Measurements from ENCODE around the gene SH2D1A.
A peak's percentile ranks its signal among the peaks of the same experiment; 100 is the strongest.
"Not testable (repeated sequence)": the region's sequence is repeated elsewhere in the genome, so short reads cannot be mapped to it uniquely, and the experiment has no call there.

The SH2D1A gene

DNA sequence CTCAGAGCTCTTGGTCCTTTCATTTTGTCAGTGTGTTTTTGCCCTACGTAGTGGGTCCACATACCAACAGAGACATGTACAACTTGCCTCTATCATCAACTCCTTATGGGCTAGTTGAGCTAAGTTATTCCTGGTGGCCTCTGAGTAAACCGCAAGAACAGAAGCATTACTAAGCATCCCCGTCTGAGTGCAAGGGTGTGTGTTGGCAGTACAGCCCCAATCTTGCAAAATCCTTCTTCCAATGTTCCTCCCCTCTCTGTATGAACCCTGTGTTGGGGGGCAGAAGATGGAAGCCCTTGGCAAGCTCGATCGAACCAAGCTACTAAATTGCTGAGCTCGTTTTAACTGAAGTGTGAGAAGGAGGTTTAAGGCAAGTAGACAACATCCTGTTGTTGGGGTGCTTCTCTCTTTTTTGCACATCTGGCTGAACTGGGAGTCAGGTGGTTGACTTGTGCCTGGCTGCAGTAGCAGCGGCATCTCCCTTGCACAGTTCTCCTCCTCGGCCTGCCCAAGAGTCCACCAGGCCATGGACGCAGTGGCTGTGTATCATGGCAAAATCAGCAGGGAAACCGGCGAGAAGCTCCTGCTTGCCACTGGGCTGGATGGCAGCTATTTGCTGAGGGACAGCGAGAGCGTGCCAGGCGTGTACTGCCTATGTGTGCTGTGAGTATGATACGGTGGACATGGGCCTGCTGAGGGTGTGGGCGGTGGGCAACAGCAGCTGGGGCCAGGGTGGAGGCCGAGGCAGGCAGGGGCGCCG lies at the start of gene SH2D1A:
Gene SH2D1A (plus strand): TSS at position 447 of the 760 bp plus-strand sequence. CDS start 80 bp downstream, at position 527.
- DNase-seq (ENCODE audit: low read depth in 4 of 4, low spot score in 1 of 4) = peak in 1 of 4 experiments; percentile 6

DNA sequence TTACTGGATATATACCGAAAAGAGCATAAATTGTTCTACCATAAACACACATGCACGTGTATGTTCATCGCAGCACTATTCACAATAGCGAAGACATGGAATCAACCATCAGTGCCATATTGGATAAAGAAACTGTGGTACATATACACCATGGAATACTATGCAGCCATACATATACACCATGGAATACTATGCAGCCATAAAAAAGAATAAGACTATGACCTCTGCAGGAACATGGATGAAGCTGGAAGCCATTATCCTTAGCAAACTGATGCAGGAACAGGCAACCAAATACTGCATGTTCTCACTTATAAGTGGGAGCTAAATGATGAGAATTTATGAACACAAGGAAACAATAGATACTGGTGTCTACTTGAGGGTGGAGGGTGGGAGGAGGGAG lies 47.0 kb upstream of the SH2D1A start:
- DNase-seq (ENCODE audit: low read depth in 4 of 4, low spot score in 1 of 4) = not testable (repeated sequence)

DNA sequence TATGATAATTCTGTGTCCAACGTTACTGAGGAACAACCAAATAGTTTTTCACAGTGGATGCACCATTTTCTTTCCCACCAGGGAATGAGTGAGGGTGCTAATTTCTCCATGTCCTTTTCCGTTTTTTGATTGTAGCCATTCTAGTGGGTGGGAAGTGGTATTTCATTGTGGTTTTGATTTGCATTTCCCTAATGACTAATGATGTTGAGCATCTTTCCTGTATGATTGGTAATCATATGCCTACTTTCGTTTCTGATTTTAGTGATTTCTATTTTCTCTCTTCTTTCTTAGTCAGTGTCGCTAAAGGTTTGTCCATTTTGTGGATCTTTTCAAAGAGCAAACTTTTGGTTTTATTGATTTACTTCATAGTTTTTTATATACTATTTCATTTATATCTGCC lies 46.0 kb upstream of the SH2D1A start:
- no peak for DNase-seq (ENCODE audit: low read depth in 4 of 4, low spot score in 1 of 4)

- DNase-seq (ENCODE audit: low read depth in 4 of 4, low spot score in 1 of 4) = no peak
These were observed 39.0 kb upstream of the SH2D1A start for GRCh38 chrX:124307253-124307907.

DNA sequence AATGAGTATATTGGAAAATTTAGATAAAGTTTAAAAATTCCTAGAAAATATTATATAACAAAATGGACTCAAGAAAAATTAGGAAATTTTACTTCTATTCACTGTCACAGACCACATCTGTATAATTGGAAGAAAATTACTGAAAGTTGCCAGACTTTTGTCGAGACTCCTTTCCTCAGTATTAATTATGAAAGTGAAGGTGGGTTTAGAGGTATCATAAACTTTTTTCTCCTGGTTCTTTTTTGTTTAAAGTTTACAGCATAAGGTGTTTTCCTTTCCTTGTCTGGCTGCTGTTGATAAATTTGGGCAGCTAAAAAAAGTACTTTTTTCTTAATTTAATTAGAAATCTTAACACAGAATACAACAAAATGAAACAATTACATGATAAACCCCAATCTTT lies 20.6 kb upstream of the SH2D1A start:
- DNase-seq (ENCODE audit: low read depth in 4 of 4, low spot score in 1 of 4) = no peak

GRCh38 chrX:124328765-124329164 lies 17.6 kb upstream of the SH2D1A start:
- DNase-seq (ENCODE audit: low read depth in 4 of 4, low spot score in 1 of 4) = no peak

- no peak for DNase-seq (ENCODE audit: low read depth in 4 of 4, low spot score in 1 of 4)
These were observed 13.6 kb upstream of the SH2D1A start, which contains the start of gene TEX13D for GRCh38 chrX:124332481-124333424. TEX13D (plus strand) TSS chrX:124332660; CDS start chrX:124332918, 258 bp downstream.

GRCh38 chrX:124333862-124334261 lies 12.5 kb upstream of the SH2D1A start:
- no peak for DNase-seq (ENCODE audit: low read depth in 4 of 4, low spot score in 1 of 4)

DNA sequence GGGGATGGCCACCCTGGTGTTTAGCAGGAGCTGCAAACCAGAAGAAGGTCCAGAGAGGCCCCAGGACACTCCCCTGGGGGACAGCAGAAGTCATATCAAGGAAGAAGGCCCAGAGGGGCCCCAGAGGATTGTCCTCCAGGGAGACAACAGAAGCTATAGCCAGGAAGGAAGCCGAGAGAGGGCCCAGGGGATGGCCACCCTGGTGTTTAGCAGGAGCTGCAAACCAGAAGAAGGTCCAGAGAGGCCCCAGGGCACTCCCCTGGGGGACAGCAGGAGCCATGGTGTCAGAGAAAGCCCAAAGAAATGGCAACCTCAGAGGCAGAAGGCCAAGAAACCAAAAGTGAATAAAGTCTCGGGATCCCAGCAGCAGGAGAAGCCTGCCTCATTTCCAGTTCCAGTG lies 11.8 kb upstream of the SH2D1A start:
- not testable (repeated sequence) for DNase-seq (ENCODE audit: low read depth in 4 of 4, low spot score in 1 of 4)

DNA sequence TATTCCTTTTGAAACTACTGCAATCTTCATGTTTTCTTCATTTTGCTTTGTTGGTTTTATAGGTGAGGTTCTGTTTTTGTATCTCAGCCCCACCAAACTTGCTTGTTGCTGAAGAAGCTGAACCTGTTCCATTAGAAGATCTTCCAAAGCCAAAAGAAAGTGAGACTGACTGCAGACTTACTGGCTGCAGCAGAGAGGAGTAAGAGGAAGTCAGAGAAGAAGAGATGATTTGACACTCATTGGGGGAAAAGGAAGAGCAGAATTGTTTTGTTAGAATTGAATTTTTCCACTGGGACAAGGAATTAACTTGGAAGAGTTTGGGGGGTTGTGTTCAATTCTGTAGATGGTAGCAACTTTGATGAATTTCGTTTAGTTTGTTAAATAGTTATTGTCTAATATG lies 10.8 kb upstream of the SH2D1A start:
- DNase-seq (ENCODE audit: low read depth in 4 of 4, low spot score in 1 of 4) = no peak

DNA sequence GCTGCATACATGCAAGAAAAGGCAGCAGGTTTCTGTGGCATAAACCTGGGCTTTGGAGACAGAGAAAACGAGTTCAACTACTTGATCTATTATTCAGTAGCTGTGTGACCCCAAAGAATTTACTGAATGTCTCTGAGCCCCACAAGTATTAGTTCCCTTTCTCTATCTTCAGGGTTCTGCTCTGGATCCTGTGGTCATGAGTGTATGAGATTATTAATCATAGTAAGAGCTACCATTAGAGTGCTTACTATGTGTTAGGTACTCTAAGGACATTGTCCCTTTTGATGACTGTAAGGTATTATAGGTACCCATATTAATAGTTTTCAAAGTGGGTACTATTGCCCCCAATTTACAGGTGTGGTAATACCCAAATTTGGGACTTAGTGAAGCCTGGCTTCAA lies 8.4 kb upstream of the SH2D1A start:
- DNase-seq (ENCODE audit: low read depth in 4 of 4, low spot score in 1 of 4) = no peak

- no peak for DNase-seq (ENCODE audit: low read depth in 4 of 4, low spot score in 1 of 4)
These were observed 7.4 kb upstream of the SH2D1A start for GRCh38 chrX:124338733-124339514.

DNA sequence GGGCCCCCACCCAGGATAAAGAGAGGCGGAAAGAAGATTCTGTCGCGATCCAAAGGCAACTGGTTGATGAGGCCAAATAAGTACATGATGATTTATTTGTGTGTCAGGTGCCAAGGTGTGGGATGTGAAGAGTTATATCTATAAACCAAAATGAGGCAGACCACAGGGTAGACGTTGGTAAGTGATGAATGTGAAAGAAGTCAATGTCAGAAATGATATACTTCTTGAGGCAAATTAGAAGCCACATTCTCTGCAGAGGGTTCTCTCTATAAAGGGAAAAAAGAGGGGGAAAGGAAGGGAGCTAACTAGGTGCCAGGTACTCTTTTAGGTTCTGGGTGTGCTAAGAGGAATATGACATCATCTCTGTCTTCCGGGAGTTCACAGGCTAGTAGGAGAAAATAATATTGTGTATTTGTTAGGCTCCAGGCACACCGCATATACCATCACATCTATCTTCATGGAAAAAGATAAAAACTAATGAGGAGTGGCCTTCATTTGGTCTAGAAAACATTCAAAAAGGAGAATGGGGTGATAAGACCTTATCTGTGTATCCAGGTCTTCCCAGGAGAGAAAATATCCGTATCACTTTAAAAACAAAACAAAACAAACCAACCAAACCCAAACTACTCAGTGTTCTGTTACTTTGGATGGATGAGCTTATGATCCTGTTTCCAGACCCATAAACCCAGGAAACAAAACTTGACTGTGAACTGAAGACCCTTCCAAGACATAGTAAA lies 4.8 kb upstream of the SH2D1A start:
- DNase-seq (ENCODE audit: low read depth in 4 of 4, low spot score in 1 of 4) = no peak

- DNase-seq (ENCODE audit: low read depth in 4 of 4, low spot score in 1 of 4) = no peak
These were observed 4.0 kb upstream of the SH2D1A start for GRCh38 chrX:124342174-124342867.

- DNase-seq (ENCODE audit: low read depth in 4 of 4, low spot score in 1 of 4) = no peak
These were observed 3.3 kb upstream of the SH2D1A start for GRCh38 chrX:124343016-124343415.

DNA sequence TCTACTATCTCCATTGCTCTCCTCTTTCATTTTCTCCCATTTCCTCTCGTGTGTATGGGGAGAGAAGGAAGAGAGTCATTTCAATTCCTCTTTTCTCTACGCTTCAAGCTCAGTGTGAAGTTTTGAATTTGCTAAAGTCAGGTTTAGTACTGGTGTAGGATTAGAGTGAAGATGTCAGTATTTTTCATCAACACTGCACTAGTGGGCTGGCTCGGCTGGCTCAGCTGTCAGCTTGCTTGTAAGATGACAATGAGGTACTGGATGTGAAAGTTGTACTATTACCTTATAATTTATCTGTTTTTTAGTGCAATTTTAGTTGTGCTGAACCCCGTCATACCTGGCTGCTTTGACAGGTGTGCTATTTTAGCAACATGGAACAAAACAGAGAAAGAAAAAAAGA lies 2.1 kb upstream of the SH2D1A start:
- DNase-seq (ENCODE audit: low read depth in 4 of 4, low spot score in 1 of 4) = no peak

- DNase-seq (ENCODE audit: low read depth in 4 of 4, low spot score in 1 of 4) = no peak
These were observed 496 bp downstream of the SH2D1A start for GRCh38 chrX:124346877-124347241.

GRCh38 chrX:124347242-124347641 lies 879 bp downstream of the SH2D1A start:
- DNase-seq (ENCODE audit: low read depth in 4 of 4, low spot score in 1 of 4) = peak in 2 of 4 experiments; percentile 19 to 28

GRCh38 chrX:124348182-124348581 lies 1.8 kb downstream of the SH2D1A start:
- DNase-seq (ENCODE audit: low read depth in 4 of 4, low spot score in 1 of 4) = no peak

All from stimulated activated CD4-positive, alpha-beta T cell treated with anti-CD3 and anti-CD28 coated beads, Interleukin-1b, Interleukin-23, amount 100 ng/mL, for 24 hours (primary cell).